Endothelial cell of umbilical vein (primary cell): ENCODE measurements around the gene FRMPD1. TPM values are rescaled to one million over a fixed set of nuclear protein-coding genes. Genes with fewer than 3 reads are reported as not detected.

ENCODE experiments used
- BruUV-seq: library from RNA; stranded (reverse); fragments of 400-500 nt; replicated peaks from 2 replicates; lab custom pipeline; 2021; lab: Mats Ljungman, UMichigan
- CTCF ChIA-PET: fragments of 300-600, 350-600 bp; sonication (Branson Sonifier 250); formaldehyde crosslinking; loops from one replicate; lab custom pipeline; 2021; ENCODE audit warnings: antibody characterized with exemption, inconsistent platforms; lab: Charles Lee
- POLR2A ChIA-PET: fragments of 300-600, 350-600 bp; sonication (Branson Sonifier 250); formaldehyde crosslinking; loops from one replicate; lab custom pipeline; 2021; ENCODE audit warnings: antibody characterized with exemption, inconsistent platforms; lab: Charles Lee
- DNase-seq: peaks from one replicate; pipeline ENCODE4 v3.0.0-alpha.2; 2011; ENCODE audit warnings: low read depth, low spot score
- FAIRE-seq: peaks from 2 replicates; lab custom pipeline; 2011; peaks lifted over from hg19 to GRCh38; lab: Jason Lieb, UNC
- H2AFZ ChIP-seq: 2 replicates; pipeline ENCODE4 v1.6.0; 2012; ENCODE audit warnings: low read depth, low read length, control low read depth, inconsistent platforms
- H3K27ac ChIP-seq: 2 replicates; pipeline ENCODE4 v1.5.1; 2011; ENCODE audit warnings: low read depth, mild to moderate bottlenecking, control low read depth, low read length, moderate library complexity; ENCODE audit not compliant: insufficient read depth
- H3K27me3 ChIP-seq, 2 experiments: 2 replicates each; pipeline versions ENCODE4 v1.6.0 to v1.6.1; 2011; ENCODE audit warnings: low read length in 2 of 2, mixed read lengths in 1 of 2; ENCODE audit not compliant: control insufficient read depth in 2 of 2, insufficient read depth in 2 of 2
- H3K36me3 ChIP-seq, 2 experiments: 2 replicates in 1 of 2; 3 replicates in 1 of 2; pipeline ENCODE4 v1.5.1; 2011; ENCODE audit warnings: low read length in 2 of 2, mild to moderate bottlenecking in 1 of 2, moderate library complexity in 1 of 2; ENCODE audit not compliant: control insufficient read depth in 2 of 2, insufficient read depth in 2 of 2; ENCODE audit errors: extremely low read depth in 1 of 2
- H3K4me1 ChIP-seq: 3 replicates; pipeline ENCODE4 v1.5.1; 2011; ENCODE audit warnings: mild to moderate bottlenecking, low read length; ENCODE audit not compliant: control insufficient read depth, insufficient read depth; ENCODE audit errors: extremely low read depth
- H3K4me2 ChIP-seq: 2 replicates; pipeline ENCODE4 v1.6.1; 2011; ENCODE audit warnings: low read length, control low read depth, mixed read lengths; ENCODE audit not compliant: insufficient read depth
- H3K4me3 ChIP-seq, 3 experiments: fragments of 200-600 bp in 1 of 3; sonication (generic), shearing (Covaris generic) in 1 of 3; replicated peaks in 1 of 3; 2 replicates each; pipeline ENCODE4 v1.5.1; 2011 to 2016; ENCODE audit warnings: control low read depth in 3 of 3, low read length in 3 of 3, mild to moderate bottlenecking in 2 of 3, inconsistent platforms in 1 of 3, low read depth in 1 of 3, moderate library complexity in 1 of 3; ENCODE audit not compliant: insufficient read depth in 1 of 3
- H3K79me2 ChIP-seq: 2 replicates; pipeline ENCODE4 v1.6.0; 2012; ENCODE audit warnings: low read length, inconsistent platforms; ENCODE audit not compliant: control insufficient read depth, insufficient read depth
- H3K9ac ChIP-seq: replicated peaks from 2 replicates; pipeline ENCODE3; 2011; ENCODE audit warnings: low read length, control low read depth; ENCODE audit not compliant: insufficient read depth; ENCODE audit errors: extremely low read depth
- H3K9me1 ChIP-seq: replicated peaks from 3 replicates; pipeline ENCODE4 v1.6.0; 2011; ENCODE audit warnings: mild to moderate bottlenecking, low read length; ENCODE audit not compliant: control insufficient read depth, insufficient read depth; ENCODE audit errors: extremely low read depth
- H3K9me3 ChIP-seq: replicated peaks from 2 replicates; pipeline ENCODE4 v1.5.1; 2012; ENCODE audit warnings: low read length, inconsistent platforms; ENCODE audit not compliant: control insufficient read depth, insufficient read depth
- H4K20me1 ChIP-seq: replicated peaks from 2 replicates; pipeline ENCODE3; 2011; ENCODE audit warnings: mild to moderate bottlenecking, low read length; ENCODE audit not compliant: control insufficient read depth, insufficient read depth; ENCODE audit errors: extremely low read depth
- FOS ChIP-seq: IDR thresholded peaks from 2 replicates; pipeline ENCODE4 v1.6.1; 2011; ENCODE audit warnings: mild to moderate bottlenecking, low read length, moderate library complexity, borderline replicate concordance; ENCODE audit not compliant: insufficient read depth
- JUN ChIP-seq: IDR thresholded peaks from 2 replicates; pipeline ENCODE4 v1.6.1; 2011; ENCODE audit warnings: borderline replicate concordance, low read depth; ENCODE audit not compliant: insufficient read length, insufficient read depth
- MYC ChIP-seq: IDR thresholded peaks from one replicate; pipeline ENCODE4 v1.6.1; 2011; ENCODE audit warnings: mild to moderate bottlenecking, low read depth, low read length
- dilution Hi-C: fragments of 300-500 bp; cut with MboI; formaldehyde crosslinking; loops from one replicate; pipeline ENCODE4 v1.15.0; 2019; ENCODE audit warnings: low sequenced_read_pairs; ENCODE audit not compliant: extremely low pct_ligation_motif_present
- intact Hi-C: fragments of 100-400 bp; cut with micrococcal nuclease; formaldehyde crosslinking; loops from one replicate; pipeline ENCODE4 v1.10.0; 2022
- polyA plus RNA-seq, 4 experiments: library from polyadenylated mRNA; depleted of rRNA in 3 of 4; stranded (reverse) in 3 of 4; unstranded in 1 of 4; fragments of >200 nt; gene quantifications; 2 replicates each; pipeline versions ENCODE4 v1.2.1 to v1.2.3, GENCODE V29; 2011 to 2012; ENCODE audit warnings: missing spikeins in 1 of 4
- total RNA-seq: library from RNA; stranded (reverse); gene quantifications from 2 replicates; pipeline ENCODE4 v1.2.3, GENCODE V29; 2021
- TF ChIP-seq, protein P1 (sequence below), 2 donors: IDR thresholded peaks; 1 replicate in 1 of 2; 2 replicates in 1 of 2; pipeline ENCODE4 v1.5.1; 2011; ENCODE audit warnings: low read length in 2 of 2, mild to moderate bottlenecking in 2 of 2, moderate library complexity in 2 of 2, control low read depth in 1 of 2, inconsistent platforms in 1 of 2, low read depth in 1 of 2; ENCODE audit not compliant: insufficient read depth in 1 of 2; ENCODE audit errors: extremely low read depth in 1 of 2
- TF ChIP-seq, protein P2 (sequence below): IDR thresholded peaks from 2 replicates; pipeline ENCODE4 v1.6.1; 2011; ENCODE audit not compliant: insufficient read depth, insufficient read length

FRMPD1 gene
- total and polyA plus RNA-seq, 2 donors (not counting 3 experiments of a cell fraction or from before 2014, with no cell fraction given), result not detected

DNA sequence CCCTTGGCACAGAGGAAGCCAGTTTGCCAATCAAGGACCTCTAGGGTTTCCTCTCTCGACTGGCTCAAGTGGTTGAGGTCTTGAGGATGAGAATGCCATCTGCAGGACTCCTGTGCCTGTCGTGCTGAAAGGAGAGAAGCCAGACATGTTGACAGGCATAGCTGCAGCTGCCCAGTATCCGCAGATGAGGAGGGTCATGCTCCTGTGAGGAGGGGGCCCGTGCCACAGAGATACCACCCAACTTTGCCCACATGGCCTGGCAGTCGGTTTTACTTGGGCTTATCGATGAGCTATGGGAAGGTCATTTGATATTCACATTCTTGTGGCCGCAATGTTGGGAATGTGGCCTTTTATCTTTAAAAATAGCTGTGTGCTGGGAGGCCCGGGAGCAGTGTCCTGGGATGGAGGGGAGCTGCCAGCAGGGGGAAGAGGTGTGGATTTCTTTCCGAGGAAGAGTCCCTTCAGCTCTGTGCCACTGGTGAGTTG is 17.4 kb downstream of the FRMPD1 start:
- DNase-seq, result no peak
- Histone ChIP-seq H2AFZ (no peak overlapping the region), H3K27me3 (peaks cover 22 to 27% of the 10 kb centered on the region in 2 experiments), H3K9me1 (no peaks in the 10 kb centered on the region), H3K79me2 (no peaks in the 10 kb centered on the region), H3K4me3 (no peak overlapping the region), H3K36me3 (no peaks in the 10 kb centered on the region), H3K9me3 (no peaks in the 10 kb centered on the region), H3K27ac (no peak overlapping the region), H3K4me2 (no peak overlapping the region), H3K9ac (no peak overlapping the region), H3K4me1 (no peaks in the 10 kb centered on the region), H4K20me1 (no peaks in the 10 kb centered on the region)
- TF ChIP-seq, protein P1, sequence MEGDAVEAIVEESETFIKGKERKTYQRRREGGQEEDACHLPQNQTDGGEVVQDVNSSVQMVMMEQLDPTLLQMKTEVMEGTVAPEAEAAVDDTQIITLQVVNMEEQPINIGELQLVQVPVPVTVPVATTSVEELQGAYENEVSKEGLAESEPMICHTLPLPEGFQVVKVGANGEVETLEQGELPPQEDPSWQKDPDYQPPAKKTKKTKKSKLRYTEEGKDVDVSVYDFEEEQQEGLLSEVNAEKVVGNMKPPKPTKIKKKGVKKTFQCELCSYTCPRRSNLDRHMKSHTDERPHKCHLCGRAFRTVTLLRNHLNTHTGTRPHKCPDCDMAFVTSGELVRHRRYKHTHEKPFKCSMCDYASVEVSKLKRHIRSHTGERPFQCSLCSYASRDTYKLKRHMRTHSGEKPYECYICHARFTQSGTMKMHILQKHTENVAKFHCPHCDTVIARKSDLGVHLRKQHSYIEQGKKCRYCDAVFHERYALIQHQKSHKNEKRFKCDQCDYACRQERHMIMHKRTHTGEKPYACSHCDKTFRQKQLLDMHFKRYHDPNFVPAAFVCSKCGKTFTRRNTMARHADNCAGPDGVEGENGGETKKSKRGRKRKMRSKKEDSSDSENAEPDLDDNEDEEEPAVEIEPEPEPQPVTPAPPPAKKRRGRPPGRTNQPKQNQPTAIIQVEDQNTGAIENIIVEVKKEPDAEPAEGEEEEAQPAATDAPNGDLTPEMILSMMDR (IDR thresholded peaks at IDR 0.05; ENCODE audit: extremely low read depth in 1 of 2, insufficient read depth in 1 of 2, low read depth in 1 of 2, low read length in 2 of 2), result peak in 1 of 2 donors; percentile 1
- TF ChIP-seq, protein P2, sequence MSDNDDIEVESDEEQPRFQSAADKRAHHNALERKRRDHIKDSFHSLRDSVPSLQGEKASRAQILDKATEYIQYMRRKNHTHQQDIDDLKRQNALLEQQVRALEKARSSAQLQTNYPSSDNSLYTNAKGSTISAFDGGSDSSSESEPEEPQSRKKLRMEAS, result no peak
- CTCF ChIA-PET, result interaction anchor here (0.9 kb wide), 1 partner anchor 11 kb away, joined by 3 read pairs; no protein-coding TSS in a partner anchor
- FAIRE-seq, result no peak
- POLR2A ChIA-PET, result no interaction called here
- intact Hi-C loops (no loop called here), dilution Hi-C loops (no loop called here)
- no TSS peak for BruUV-seq

GRCh38 chr9:37669232-37669631 is 18.5 kb downstream of the FRMPD1 start:
- intact Hi-C loops, result no loop called here
- H3K4me3 ChIP-seq, result no peak overlapping the region
- BruUV-seq, result no TSS peak
- H3K79me2 ChIP-seq, result no peaks in the 10 kb centered on the region
- ChIA-PET CTCF (no interaction called here), POLR2A (no interaction called here)
- H3K27ac ChIP-seq, result no peak overlapping the region
- dilution Hi-C loops, result no loop called here
- H2AFZ ChIP-seq, result no peak overlapping the region
- no peak for TF ChIP-seq MYC
- TF ChIP-seq FOS, result no peak
- no peak for TF ChIP-seq JUN
- H4K20me1 ChIP-seq, result no peaks in the 10 kb centered on the region
- no peaks in the 10 kb centered on the region for H3K4me1 ChIP-seq
- H3K9me3 ChIP-seq, result no peaks in the 10 kb centered on the region
- DNase-seq (no peak), FAIRE-seq (no peak)
- H3K36me3 ChIP-seq, result no peaks in the 10 kb centered on the region
- H3K9ac ChIP-seq, result no peak overlapping the region
- H3K9me1 ChIP-seq, result no peaks in the 10 kb centered on the region
- H3K27me3 ChIP-seq, result peaks cover 22 to 27% of the 10 kb centered on the region in 2 experiments
- H3K4me2 ChIP-seq, result no peak overlapping the region
